HEK293T (cell line): ENCODE results near the gene SLC16A12.

Experiments used
- ARNT ChIP-seq: fragments of 450-650 bp; IDR thresholded peaks from 2 replicates; pipeline ENCODE4 v1.6.1; 2017; ENCODE audit warnings: mild to moderate bottlenecking
- BHLHE40 ChIP-seq: fragments of 450-650 bp; IDR thresholded peaks from 2 replicates; pipeline ENCODE4 v1.6.1; 2016; ENCODE audit warnings: mild to moderate bottlenecking, moderate library complexity, borderline replicate concordance
- CTBP1 ChIP-seq: fragments of 450-650 bp; IDR thresholded peaks from 2 replicates; pipeline ENCODE4 v1.6.1; 2016; ENCODE audit warnings: borderline replicate concordance
- ELF4 ChIP-seq: fragments of 450-650 bp; IDR thresholded peaks from 2 replicates; pipeline ENCODE4 v1.6.1; 2017; ENCODE audit warnings: antibody characterized with exemption
- FOXA1 ChIP-seq: fragments of 450-650 bp; IDR thresholded peaks from 2 replicates; pipeline ENCODE4 v1.6.1; 2016; ENCODE audit warnings: mild to moderate bottlenecking
- FOXK2 ChIP-seq: fragments of 450-650 bp; IDR thresholded peaks from 2 replicates; pipeline ENCODE4 v1.6.1; 2016; ENCODE audit warnings: mild to moderate bottlenecking
- FOXM1 ChIP-seq: fragments of 450-650 bp; IDR thresholded peaks from 2 replicates; pipeline ENCODE4 v1.6.1; 2017; ENCODE audit warnings: mild to moderate bottlenecking, borderline replicate concordance
- HDGF ChIP-seq: fragments of 450-650 bp; IDR thresholded peaks from 2 replicates; pipeline ENCODE4 v1.6.1; 2017; ENCODE audit warnings: antibody characterized with exemption, borderline replicate concordance
- NFRKB ChIP-seq: fragments of 450-650 bp; IDR thresholded peaks from 2 replicates; pipeline ENCODE4 v1.6.1; 2016; ENCODE audit warnings: mild to moderate bottlenecking, moderate library complexity
- SP1 ChIP-seq: fragments of 450-650 bp; IDR thresholded peaks from 2 replicates; pipeline ENCODE4 v1.6.1; 2017
- SUZ12 ChIP-seq: fragments of 450-650 bp; IDR thresholded peaks from 2 replicates; pipeline ENCODE4 v1.6.1; 2016; ENCODE audit warnings: mild to moderate bottlenecking
- TARDBP ChIP-seq: fragments of 450-650 bp; IDR thresholded peaks from 2 replicates; pipeline ENCODE4 v1.6.1; 2016

DNA sequence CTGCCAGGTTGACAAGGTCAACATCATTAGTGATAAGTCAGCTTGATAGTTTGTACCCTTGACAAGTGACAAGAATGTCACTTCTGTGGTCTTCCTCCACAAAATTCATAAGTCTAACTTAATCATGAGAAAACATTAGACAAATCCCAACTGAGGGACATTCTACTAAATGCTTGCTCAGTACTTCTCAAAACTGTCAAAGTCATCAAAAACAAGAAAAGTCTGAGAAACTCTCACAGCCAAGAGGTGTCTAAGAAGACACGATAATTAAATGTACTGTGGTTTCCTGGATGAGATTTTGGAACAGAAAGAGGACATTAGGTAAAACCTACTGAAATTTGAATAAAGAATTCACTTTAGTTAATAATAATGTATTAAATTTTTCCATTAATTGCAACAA, 29.8 kb upstream of the SLC16A12 start:
- TF ChIP-seq ELF4 = no peak
- TF ChIP-seq BHLHE40 = no peak
- TF ChIP-seq SUZ12 = no peak
- TF ChIP-seq CTBP1 = no peak
- no peak for TF ChIP-seq SP1
- no peak for TF ChIP-seq HDGF
- no peak for TF ChIP-seq FOXA1
- TF ChIP-seq FOXM1 = no peak
- no peak for TF ChIP-seq FOXK2
- TF ChIP-seq NFRKB = no peak
- TF ChIP-seq ARNT = no peak
- no peak for TF ChIP-seq TARDBP
